ENCODE results near the gene CCDC88A. TPM values are rescaled to one million over a fixed set of nuclear protein-coding genes. Genes with fewer than 3 reads are reported as not detected.
"Not testable (repeated sequence)": the region's sequence is repeated elsewhere in the genome, so short reads cannot be mapped to it uniquely, and the experiment has no call there.

The CCDC88A gene, protein sequence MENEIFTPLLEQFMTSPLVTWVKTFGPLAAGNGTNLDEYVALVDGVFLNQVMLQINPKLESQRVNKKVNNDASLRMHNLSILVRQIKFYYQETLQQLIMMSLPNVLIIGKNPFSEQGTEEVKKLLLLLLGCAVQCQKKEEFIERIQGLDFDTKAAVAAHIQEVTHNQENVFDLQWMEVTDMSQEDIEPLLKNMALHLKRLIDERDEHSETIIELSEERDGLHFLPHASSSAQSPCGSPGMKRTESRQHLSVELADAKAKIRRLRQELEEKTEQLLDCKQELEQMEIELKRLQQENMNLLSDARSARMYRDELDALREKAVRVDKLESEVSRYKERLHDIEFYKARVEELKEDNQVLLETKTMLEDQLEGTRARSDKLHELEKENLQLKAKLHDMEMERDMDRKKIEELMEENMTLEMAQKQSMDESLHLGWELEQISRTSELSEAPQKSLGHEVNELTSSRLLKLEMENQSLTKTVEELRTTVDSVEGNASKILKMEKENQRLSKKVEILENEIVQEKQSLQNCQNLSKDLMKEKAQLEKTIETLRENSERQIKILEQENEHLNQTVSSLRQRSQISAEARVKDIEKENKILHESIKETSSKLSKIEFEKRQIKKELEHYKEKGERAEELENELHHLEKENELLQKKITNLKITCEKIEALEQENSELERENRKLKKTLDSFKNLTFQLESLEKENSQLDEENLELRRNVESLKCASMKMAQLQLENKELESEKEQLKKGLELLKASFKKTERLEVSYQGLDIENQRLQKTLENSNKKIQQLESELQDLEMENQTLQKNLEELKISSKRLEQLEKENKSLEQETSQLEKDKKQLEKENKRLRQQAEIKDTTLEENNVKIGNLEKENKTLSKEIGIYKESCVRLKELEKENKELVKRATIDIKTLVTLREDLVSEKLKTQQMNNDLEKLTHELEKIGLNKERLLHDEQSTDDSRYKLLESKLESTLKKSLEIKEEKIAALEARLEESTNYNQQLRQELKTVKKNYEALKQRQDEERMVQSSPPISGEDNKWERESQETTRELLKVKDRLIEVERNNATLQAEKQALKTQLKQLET (N-terminal part only)
- 48.2 TPM for polyA plus RNA-seq (2013, experiment 1 of 2)
- polyA plus RNA-seq (2013, experiment 2 of 2), result 55.9 TPM

DNA sequence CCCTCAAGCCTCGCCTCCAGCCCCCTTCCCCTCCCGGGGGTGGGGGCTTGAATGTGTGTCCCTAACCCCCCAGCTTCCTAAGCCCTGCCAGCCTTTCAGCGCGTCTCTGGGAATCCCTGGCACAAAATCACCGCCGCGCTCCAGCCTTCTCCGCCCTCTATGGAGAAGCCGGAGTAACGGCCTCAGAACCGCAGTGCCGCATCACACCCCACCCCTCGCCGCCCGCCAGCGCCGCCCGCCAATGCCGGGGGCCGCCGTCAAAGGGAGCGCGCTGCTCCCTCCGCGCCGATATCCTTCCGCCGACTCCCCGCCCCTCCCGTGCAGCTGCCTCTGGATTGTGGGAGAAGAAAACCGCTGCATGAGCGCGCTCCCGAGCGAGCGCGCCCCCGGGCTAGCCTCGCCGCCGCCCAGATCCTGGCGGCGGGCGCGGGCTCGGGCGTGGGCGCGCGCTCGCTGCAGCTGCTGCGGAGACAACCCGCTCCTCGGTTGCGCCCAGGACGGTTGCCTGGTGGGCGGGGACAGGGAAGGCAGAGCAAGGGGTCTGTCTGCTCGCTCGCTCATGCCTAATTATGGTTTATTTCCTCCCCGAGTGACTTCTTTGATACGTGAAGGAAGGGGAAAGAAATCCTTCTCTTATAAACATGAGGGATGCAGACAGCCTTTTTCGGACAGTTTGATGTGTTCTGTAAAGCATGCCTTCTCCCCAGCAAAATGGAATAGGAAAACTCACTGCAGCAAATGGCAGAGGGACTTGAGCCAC is at the start of gene CCDC88A:
CCDC88A (minus strand) TSS at position 178 of the 760 bp plus-strand sequence. CDS start 777 bp downstream, outside the sequence.
- Histone ChIP-seq H3K27ac (ENCODE audit: low read depth, low read length) (peak within 1 kb of the TSS; percentile 80), H3K9me3 (ENCODE audit: insufficient read depth, low read depth, low read length) (no peaks in the 10 kb centered on the region), H3K36me3 (ENCODE audit: insufficient read depth, low read length) (no peaks in the 10 kb centered on the region), H3K4me3 (ENCODE audit: low read length) (peak within 1 kb of the TSS; percentile 76), H3K4me1 (ENCODE audit: insufficient read depth, low read length) (peaks cover 16% of the 10 kb centered on the region), H3K9ac (ENCODE audit: low read depth, low read length) (peak within 1 kb of the TSS; percentile 81), H3K27me3 (ENCODE audit: insufficient read depth, low read length) (no peaks in the 10 kb centered on the region)
- under 1% methylated on average over 61 of the region's 62 CpGs for WGBS

DNA sequence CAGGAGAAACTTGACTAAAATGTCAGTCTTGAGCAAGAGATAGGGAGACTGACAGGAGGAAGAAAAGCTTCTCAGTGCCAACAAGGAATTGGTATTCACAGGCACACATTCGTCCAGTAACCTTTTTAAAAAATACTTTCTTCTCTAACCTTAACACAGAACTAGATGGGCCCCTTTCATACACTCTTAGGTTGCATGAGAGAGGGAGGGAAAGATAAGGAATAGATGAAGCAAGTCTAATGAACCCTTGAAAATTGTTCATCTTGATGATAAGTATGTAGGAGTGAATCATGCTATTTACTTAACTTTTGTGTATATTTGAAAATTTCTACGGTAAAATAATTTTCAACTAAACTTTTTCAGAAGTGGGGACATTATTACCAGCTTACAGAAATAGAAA is 42.0 kb upstream of the CCDC88A start:
- no peaks in the 10 kb centered on the region for H3K36me3 ChIP-seq (ENCODE audit: insufficient read depth, low read length)
- no peak overlapping the region for H3K27ac ChIP-seq (ENCODE audit: low read depth, low read length)
- 83% methylated on average over 1 of the region's 2 CpGs for WGBS
- H3K4me1 ChIP-seq (ENCODE audit: insufficient read depth, low read length), result no peaks in the 10 kb centered on the region
- H3K4me3 ChIP-seq (ENCODE audit: low read length), result no peak overlapping the region
- no peak overlapping the region for H3K9ac ChIP-seq (ENCODE audit: low read depth, low read length)
- peaks cover 6% of the 10 kb centered on the region; the same call in 1 of the 2 replicates for H3K9me3 ChIP-seq (ENCODE audit: insufficient read depth, low read depth, low read length)
- H3K27me3 ChIP-seq (ENCODE audit: insufficient read depth, low read length), result no peaks in the 10 kb centered on the region

DNA sequence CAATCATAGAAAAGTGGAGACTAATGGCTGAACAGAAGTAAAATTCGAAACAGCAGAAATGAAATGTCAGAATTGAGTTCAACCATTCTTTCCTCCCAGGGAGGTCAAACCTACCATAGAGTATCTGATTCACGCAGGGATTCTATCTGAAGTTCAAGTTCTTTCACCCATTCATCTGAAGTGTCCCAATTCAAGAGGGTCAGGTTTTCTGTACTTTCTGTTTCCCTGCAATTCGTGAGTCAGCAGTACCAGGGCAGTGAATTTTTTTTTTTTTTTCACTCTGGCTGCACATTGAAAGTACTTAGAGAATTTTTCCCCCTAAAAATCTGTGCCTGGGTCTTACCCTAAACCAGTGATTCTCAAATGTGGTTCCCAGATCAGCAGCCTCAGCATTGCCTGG is 40.9 kb upstream of the CCDC88A start:
- Histone ChIP-seq H3K4me3 (ENCODE audit: low read length) (no peak overlapping the region), H3K27ac (ENCODE audit: low read depth, low read length) (no peak overlapping the region), H3K9ac (ENCODE audit: low read depth, low read length) (no peak overlapping the region), H3K27me3 (ENCODE audit: insufficient read depth, low read length) (no peaks in the 10 kb centered on the region), H3K4me1 (ENCODE audit: insufficient read depth, low read length) (no peaks in the 10 kb centered on the region), H3K36me3 (ENCODE audit: insufficient read depth, low read length) (no peaks in the 10 kb centered on the region), H3K9me3 (ENCODE audit: insufficient read depth, low read depth, low read length) (peaks cover 6% of the 10 kb centered on the region; the same call in 1 of the 2 replicates)
- WGBS, result 99% methylated on average over 3 of the region's 3 CpGs

- H3K9me3 ChIP-seq (ENCODE audit: insufficient read depth, low read depth, low read length), result peaks cover 6% of the 10 kb centered on the region; the same call in 1 of the 2 replicates
- no peaks in the 10 kb centered on the region for H3K4me1 ChIP-seq (ENCODE audit: insufficient read depth, low read length)
- no peak overlapping the region for H3K4me3 ChIP-seq (ENCODE audit: low read length)
- no peak overlapping the region for H3K9ac ChIP-seq (ENCODE audit: low read depth, low read length)
- H3K36me3 ChIP-seq (ENCODE audit: insufficient read depth, low read length), result no peaks in the 10 kb centered on the region
- no peak overlapping the region for H3K27ac ChIP-seq (ENCODE audit: low read depth, low read length)
- 89% methylated on average over 11 of the region's 11 CpGs for WGBS
- no peaks in the 10 kb centered on the region for H3K27me3 ChIP-seq (ENCODE audit: insufficient read depth, low read length)
Measured at GRCh38 chr2:55459714-55460274, 40.1 kb upstream of the CCDC88A start.

DNA sequence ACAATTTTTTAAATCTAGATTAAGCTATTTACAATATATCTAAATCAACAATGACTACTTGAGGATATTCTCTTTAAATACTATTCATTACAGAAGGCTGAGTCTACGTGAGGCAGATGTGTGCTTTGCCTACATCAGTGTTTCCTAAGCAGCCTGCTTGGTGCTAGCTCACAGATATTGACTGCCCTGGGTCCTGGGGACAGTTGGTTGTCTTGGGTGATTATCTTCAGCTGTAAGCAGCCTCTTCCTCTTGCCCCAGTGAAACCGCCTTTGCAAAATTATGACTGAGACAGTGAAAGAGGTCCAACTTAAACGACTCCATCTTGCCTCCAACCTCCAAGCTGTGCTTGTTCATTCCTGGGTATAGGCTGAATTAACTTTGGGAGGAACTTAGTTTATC is 39.6 kb upstream of the CCDC88A start:
- H3K27me3 ChIP-seq (ENCODE audit: insufficient read depth, low read length), result no peaks in the 10 kb centered on the region
- H3K9me3 ChIP-seq (ENCODE audit: insufficient read depth, low read depth, low read length), result peaks cover 6% of the 10 kb centered on the region; the same call in 1 of the 2 replicates
- WGBS, result 82% methylated on average over 2 of the region's 3 CpGs
- no peak overlapping the region for H3K4me3 ChIP-seq (ENCODE audit: low read length)
- no peaks in the 10 kb centered on the region for H3K4me1 ChIP-seq (ENCODE audit: insufficient read depth, low read length)
- no peaks in the 10 kb centered on the region for H3K36me3 ChIP-seq (ENCODE audit: insufficient read depth, low read length)
- H3K9ac ChIP-seq (ENCODE audit: low read depth, low read length), result no peak overlapping the region
- no peak overlapping the region for H3K27ac ChIP-seq (ENCODE audit: low read depth, low read length)

GRCh38 chr2:55454121-55454520 is 34.5 kb upstream of the CCDC88A start:
- Histone ChIP-seq H3K4me1 (ENCODE audit: insufficient read depth, low read length) (no peaks in the 10 kb centered on the region), H3K27me3 (ENCODE audit: insufficient read depth, low read length) (no peaks in the 10 kb centered on the region), H3K9me3 (ENCODE audit: insufficient read depth, low read depth, low read length) (no peaks in the 10 kb centered on the region), H3K9ac (ENCODE audit: low read depth, low read length) (no peak overlapping the region), H3K36me3 (ENCODE audit: insufficient read depth, low read length) (no peaks in the 10 kb centered on the region), H3K27ac (ENCODE audit: low read depth, low read length) (no peak overlapping the region), H3K4me3 (ENCODE audit: low read length) (no peak overlapping the region)
- 91% methylated on average over 5 of the region's 5 CpGs for WGBS

GRCh38 chr2:55452879-55453278 is 33.2 kb upstream of the CCDC88A start:
- H3K27ac ChIP-seq (ENCODE audit: low read depth, low read length), result no peak overlapping the region
- H3K27me3 ChIP-seq (ENCODE audit: insufficient read depth, low read length), result no peaks in the 10 kb centered on the region
- H3K4me1 ChIP-seq (ENCODE audit: insufficient read depth, low read length), result no peaks in the 10 kb centered on the region
- H3K4me3 ChIP-seq (ENCODE audit: low read length), result no peak overlapping the region
- no peak overlapping the region for H3K9ac ChIP-seq (ENCODE audit: low read depth, low read length)
- no peaks in the 10 kb centered on the region for H3K9me3 ChIP-seq (ENCODE audit: insufficient read depth, low read depth, low read length)
- H3K36me3 ChIP-seq (ENCODE audit: insufficient read depth, low read length), result no peaks in the 10 kb centered on the region
- 91% methylated on average over 2 of the region's 2 CpGs for WGBS

DNA sequence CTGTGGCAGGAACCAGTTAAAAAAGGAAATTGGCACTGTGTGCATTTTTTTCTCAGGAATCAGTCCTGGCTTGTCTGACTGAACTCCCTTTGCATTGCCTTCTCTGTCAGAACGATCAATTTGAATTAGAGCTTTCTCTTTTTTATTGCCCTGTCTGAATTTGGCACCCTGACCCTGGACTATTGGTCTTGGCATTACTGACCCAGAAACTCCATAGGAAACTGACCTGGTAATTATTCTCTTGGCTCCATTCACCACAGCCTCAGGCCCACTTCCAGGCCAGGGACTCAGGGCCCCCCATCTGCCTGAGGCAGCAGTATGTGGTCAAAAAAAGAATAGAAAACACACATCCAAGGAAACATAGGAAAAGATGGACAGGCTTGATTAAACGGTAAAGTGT is 32.0 kb upstream of the CCDC88A start:
- no peak overlapping the region for H3K4me3 ChIP-seq (ENCODE audit: low read length)

GRCh38 chr2:55450014-55450413 is 30.4 kb upstream of the CCDC88A start:
- H3K27me3 ChIP-seq (ENCODE audit: insufficient read depth, low read length); H3K27ac ChIP-seq (ENCODE audit: low read depth, low read length); H3K4me1 ChIP-seq (ENCODE audit: insufficient read depth, low read length); H3K36me3 ChIP-seq (ENCODE audit: insufficient read depth, low read length); H3K9me3 ChIP-seq (ENCODE audit: insufficient read depth, low read depth, low read length); H3K4me3 ChIP-seq (ENCODE audit: low read length); H3K9ac ChIP-seq (ENCODE audit: low read depth, low read length): not testable (repeated sequence)
- over 99% methylated on average over 3 of the region's 3 CpGs for WGBS

More for the DNA sequence above, 32.0 kb upstream of the CCDC88A start:
- Histone ChIP-seq H3K9me3 (ENCODE audit: insufficient read depth, low read depth, low read length) (no peaks in the 10 kb centered on the region), H3K9ac (ENCODE audit: low read depth, low read length) (no peak overlapping the region), H3K27me3 (ENCODE audit: insufficient read depth, low read length) (no peaks in the 10 kb centered on the region), H3K4me1 (ENCODE audit: insufficient read depth, low read length) (no peaks in the 10 kb centered on the region), H3K27ac (ENCODE audit: low read depth, low read length) (no peak overlapping the region), H3K36me3 (ENCODE audit: insufficient read depth, low read length) (no peaks in the 10 kb centered on the region)
- 90% methylated on average over 2 of the region's 2 CpGs for WGBS

DNA sequence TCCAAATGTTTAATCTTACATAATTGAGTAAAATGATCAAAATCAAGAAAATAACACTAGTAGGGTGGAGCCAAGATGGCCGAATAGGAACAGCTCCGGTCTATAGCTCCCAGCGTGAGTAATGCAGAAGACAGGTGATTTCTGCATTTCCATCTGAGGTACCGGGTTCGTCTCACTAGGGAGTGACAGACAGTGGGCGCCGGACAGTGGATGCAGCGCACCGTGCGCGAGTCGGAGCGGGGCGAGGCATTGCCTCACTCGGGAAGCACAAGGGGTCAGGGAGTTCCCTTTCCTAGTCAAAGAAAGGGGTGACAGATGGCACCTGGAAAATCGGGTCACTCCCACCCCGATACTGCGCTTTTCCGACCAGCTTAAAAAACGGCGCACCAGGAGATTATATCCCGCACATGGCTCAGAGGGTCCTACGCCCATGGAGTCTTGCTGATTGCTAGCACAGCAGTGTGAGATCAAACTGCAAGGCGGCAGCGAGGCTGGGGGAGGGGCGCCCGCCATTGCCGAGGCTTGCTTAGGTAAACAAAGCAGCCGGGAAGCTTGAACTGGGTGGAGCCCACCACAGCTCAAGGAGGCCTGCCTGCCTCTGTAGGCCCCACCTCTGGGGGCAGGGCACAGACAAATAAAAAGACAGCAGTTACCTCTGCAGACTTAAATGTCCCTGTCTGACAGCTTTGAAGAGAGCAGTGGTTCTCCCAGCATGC is 22.5 kb upstream of the CCDC88A start:
- not testable (repeated sequence) for H3K9ac ChIP-seq (ENCODE audit: low read depth, low read length); H3K27ac ChIP-seq (ENCODE audit: low read depth, low read length); H3K36me3 ChIP-seq (ENCODE audit: insufficient read depth, low read length); H3K4me3 ChIP-seq (ENCODE audit: low read length); H3K4me1 ChIP-seq (ENCODE audit: insufficient read depth, low read length); H3K27me3 ChIP-seq (ENCODE audit: insufficient read depth, low read length)
- peaks cover 15% of the 10 kb centered on the region for H3K9me3 ChIP-seq (ENCODE audit: insufficient read depth, low read depth, low read length)
- 88% methylated on average over 29 of the region's 29 CpGs for WGBS
